K562 treated with DMSO at 1 percent for 12 hours (cell line): ENCODE results near the gene FAM13B. TPM values are rescaled to one million over a fixed set of nuclear protein-coding genes. Genes with fewer than 3 reads are reported as not detected.

Experiments used
- total RNA-seq: library from RNA; unstranded; fragments of 300-600 nt; gene quantifications from 2 replicates; pipeline ENCODE4 v1.2.3, GENCODE V29; 2022; ENCODE audit not compliant: insufficient read depth

The FAM13B gene
- total RNA-seq, result 4.2 and 20.2 TPM in 2 replicates

GRCh38 chr5:138032572-138033385 is at the start of gene FAM13B:
Gene FAM13B (minus strand): TSS chr5:138033079. CDS start chr5:138019111, 13,968 bp downstream.

DNA sequence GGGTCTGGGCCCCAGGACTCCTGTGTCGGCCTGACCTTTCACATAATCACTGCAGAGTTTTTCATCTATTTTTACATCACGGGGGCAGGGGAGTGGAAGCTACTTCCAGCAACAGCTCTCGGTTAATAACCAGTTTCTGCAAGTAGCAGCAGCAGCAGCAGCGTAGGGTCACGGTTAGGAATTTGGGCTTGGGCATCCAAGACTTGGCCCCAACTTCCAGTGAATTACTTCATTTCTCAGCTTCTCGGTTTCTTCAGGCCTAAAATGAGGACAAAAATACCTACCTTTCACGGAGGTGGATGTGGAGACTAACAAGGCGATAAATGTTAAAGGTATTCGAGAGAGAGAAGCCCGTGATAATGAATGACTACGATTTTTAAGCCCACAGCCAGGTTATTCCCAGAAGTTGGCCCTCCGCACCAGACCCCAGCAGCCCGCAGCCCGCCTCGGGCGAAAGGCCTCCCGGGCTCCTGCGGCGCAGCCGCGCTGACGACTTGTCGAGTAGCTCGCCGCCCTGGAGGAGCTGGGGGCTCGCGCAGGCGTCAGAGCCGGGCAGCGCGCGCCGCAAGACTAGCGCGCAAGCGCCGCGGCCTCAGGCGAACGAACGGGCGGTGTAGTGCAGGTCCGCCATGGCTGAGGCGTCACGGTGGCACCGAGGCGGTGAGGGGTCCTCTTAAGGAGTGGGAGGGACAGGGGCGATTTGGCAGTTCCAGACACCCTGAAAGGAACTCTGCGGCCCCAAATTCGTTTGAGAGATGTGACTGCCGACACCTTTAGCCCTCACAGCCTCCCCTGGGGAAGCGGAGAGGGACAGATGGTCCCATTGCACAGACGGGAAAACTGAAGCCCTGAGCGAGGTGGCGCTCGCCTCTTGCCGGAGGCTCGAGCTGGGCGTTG is 143.8 kb downstream of the FAM13B start, which contains the start of gene PKD2L2:
PKD2L2 (plus strand) TSS at position 595 of the 897 bp plus-strand sequence; CDS start at position 630, 35 bp downstream.

Other genes with a start within 250 kb of the FAM13B start
- not detected in 2 replicates for gene MYOT, start 165.2 kb downstream of the FAM13B start, total RNA-seq
- 0.44 TPM in 1 of 2 replicates, not detected in the other for gene PKD2L2, start 143.6 kb downstream of the FAM13B start, total RNA-seq
- not detected in 2 replicates for gene WNT8A, start 51.0 kb upstream of the FAM13B start, total RNA-seq
- not detected in 2 replicates for gene NME5, start 106.3 kb upstream of the FAM13B start, total RNA-seq
- 39.8 and 115 TPM in 2 replicates for gene BRD8, start 145.6 kb upstream of the FAM13B start, total RNA-seq
- 17.9 and 38.9 TPM in 2 replicates for gene KIF20A, start 146.0 kb upstream of the FAM13B start, total RNA-seq
- 15.6 and 40.8 TPM in 2 replicates for gene CDC23, start 180.2 kb upstream of the FAM13B start, total RNA-seq
- gene GFRA3, start 241.5 kb upstream of the FAM13B start, total RNA-seq, result not detected in 2 replicates